ENCODE measurements around the gene TDO2.

Gene TDO2

DNA sequence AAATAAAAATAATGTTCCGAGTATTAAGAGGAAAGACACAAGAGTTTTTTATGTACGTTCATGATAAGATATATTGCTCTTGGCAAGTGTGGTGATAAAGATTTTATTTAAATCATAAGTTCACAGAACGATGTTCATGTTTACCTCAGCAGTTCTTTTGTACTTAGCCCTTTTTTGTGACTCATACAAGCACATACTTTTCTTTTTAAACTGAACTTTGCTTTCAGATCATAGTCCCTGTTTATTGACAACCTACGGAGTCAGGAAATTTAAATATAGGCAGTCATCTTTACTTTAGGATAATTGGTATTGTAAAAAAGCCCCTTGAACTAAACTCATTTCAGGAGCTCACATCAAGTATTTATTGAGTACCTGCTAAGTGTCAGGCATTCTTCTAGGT lies 51.4 kb downstream of the TDO2 start:
- no peak for DNase-seq

DNA sequence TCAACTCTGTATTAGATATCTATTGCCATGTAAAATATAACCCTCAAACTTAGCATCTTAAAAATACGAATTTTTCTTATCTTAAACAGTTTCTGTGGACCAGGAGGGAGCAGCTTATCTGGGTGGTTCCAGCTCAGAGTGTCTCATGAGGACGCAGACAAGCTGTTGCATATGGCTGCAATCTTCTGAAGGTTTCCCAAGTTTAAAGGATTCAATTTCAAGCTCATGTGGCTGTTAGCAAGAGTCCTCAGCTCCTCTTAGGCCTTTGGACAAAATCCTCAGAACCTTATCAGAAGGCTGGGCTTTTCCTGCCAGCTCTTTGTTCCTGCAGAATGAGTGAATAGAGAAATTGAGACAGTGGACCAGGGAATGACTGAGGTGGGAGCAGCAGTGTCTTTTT lies 53.0 kb downstream of the TDO2 start:
- DNase-seq: no peak

DNA sequence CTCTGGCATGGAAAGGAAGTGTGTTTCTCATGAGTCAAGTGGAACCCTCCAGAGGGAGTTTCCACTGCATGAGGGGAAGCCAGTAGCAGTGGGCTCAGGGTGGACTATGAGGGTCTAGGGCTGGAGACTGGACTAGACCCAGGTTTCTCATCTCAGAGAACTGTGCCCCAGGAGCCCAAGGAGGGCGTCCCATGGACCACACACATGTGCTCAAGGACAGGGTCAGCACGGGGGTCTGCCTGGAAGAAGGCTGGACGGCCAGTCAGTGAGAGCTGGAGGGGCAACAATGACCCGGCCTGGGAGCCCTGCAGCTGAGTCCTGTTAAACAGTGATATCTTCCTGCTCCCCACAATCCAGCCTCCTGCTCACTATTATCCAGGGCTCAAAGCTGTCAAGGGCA lies 55.9 kb downstream of the TDO2 start:
- DNase-seq: no peak

DNA sequence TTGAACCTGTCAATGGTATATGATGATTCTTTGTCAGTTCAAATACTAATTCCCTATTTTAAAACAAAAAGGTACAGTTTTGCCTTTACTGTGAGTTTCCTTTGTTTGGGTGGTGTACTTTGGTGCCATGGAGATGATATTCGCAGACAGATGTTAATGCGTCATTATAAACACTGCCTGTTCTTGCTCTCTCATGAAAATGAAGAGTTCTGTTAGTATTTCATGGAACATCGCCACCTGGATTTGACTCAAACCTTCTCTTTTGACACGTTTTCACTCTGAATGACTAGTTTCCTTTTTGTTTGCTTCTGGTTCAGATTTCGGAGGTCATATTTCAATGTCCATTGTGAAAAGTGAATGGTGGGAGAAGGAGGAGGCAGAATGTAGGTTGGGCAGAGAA lies 57.0 kb downstream of the TDO2 start:
- DNase-seq: peak; percentile 49

DNA sequence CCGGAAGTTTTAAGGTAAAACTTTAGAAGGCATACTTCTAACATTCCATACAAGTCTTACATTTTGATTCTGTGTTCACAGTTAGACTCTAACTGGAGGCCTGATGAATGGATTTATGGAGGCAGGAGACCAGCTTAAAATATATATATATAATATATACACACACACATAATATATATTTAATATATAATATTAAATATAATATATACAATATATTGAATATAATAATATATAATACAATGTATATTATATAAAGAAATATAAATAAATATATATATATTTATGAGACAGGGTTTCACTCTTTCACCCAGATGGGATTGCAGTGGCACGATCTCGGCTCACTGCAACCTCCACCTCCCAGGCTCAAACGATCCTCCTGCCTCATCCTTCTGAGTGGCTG lies 58.1 kb downstream of the TDO2 start:
- no peak for DNase-seq

DNA sequence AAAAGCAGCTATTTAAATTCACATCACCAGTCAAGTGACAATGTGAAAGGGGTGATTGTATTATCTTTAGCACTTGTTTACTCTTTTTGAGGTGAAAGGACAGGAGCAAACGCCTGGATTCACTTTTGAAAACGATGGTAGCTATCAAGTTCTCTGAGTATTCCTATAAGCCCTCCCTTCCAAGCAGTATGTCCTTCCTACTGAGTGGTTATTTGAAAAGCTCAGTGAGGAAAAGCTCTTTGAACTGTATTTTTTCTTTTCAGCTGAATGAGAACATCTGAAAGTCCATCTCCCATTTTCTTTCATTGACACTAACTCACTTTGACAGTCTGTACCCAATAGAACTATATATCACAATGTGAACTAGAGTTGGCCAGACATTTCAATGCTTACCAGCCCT lies 59.3 kb downstream of the TDO2 start:
- DNase-seq: no peak

DNA sequence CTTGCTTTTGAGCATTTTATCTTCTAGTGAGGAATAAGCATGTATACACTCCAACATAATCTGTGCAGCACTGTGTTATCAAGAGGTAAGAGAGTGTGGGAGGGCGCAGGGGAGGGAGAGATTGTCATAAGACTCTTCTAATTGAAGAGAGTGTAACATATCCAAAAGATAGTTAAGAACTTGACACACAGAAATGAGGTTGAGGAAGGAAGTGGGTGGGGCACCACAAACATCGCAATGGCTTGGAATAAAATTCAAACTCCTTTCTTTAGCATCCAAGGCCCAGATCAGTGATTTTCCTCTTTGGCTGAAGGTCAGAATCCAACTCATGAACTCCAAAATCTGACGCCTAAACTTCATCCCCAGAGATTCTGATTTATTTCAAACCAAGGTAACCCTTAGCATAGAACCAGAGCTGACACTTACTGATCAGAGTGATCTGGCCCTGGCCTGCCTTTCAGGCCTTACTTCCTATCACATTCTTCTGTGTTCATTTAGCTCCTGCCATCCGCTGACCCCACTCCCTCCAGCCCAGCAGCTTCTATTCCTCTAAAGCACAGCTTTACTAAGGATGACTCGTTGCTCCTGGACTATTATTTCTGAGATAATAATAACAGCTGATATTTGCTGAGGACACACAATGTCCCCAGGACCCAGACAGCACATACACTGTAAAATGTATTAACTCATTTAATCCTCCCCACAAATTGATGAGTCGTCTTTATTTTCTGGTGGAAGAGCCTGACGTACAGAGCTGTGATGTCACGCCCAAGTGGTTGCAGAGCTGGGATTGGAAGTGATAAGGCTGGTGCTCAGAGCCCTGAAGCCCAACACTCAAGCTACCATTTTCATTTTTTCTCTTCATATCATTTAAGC lies 60.8 kb downstream of the TDO2 start:
- DNase-seq: no peak

DNA sequence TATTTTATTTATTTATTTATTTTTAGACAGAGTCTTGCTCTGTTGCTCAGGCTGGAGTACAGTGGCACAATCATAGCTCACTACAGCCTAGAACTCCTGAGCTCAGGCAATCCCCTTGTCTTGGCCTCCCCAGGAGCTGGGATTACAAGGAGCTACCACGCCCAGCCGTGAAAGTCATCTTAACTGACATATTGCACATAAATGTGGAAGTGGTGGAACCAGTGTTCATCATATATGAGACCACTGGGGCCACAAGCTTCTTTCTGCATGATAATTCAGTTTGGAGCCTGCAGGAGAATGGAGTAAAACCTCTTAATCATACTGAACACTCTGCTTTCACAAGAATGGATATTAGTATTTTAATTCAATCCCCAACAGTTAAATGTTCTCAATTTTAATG lies 62.7 kb downstream of the TDO2 start:
- no peak for DNase-seq

DNA sequence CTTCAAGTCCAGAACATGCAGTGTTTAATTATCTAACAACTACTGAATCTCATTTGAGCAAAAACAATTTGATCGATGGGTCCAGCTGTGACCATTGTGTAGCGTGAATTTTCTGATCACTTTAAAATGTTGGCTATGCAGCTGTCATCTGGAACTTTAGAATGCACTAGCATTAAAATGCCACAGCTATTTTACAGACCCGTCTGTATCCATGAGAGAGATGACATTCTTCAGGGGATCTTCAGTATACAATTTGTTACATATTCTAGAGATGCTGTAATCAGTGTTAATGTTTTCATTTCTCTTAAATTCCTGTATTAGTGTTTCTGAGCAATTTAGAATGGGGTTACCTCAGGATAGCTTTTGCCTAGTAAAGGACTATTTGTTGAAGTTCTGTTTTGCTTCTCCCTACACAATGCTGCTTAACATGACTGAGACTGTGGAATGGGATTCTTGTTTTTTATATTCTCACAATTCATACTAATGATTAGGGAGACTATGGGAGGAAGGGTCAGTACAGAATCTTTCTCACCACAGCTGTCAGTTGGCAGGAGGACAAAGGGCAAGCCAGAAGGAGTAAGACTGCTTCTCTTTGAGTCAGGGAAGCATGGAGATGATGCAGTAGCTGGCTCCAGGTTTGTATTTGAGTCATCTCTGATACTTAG lies 63.4 kb downstream of the TDO2 start:
- peak; percentile 56 for DNase-seq
